ENCODE results near the gene MCFD2.

Gene MCFD2

DNA sequence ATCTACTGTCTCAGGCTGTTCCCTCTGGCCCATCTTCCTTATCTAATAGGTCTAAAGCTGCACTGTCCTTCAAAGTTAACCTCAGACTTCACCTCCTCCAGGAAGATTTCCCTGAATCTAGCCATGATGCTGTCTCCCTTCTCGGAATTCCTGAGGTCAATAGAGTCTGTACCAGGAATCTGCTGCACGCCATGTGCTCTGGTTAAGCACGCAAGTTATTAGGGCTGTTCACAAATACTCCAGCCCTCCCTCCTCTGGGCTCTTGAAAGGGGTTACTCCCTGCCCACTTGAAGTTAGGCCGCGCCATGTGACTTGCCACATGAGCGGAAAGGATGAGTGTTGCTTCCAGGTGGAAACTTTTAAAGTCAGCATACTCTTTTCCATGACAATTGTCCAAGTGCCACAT, 43.6 kb downstream of the MCFD2 start:
- DNase-seq: no peak

DNA sequence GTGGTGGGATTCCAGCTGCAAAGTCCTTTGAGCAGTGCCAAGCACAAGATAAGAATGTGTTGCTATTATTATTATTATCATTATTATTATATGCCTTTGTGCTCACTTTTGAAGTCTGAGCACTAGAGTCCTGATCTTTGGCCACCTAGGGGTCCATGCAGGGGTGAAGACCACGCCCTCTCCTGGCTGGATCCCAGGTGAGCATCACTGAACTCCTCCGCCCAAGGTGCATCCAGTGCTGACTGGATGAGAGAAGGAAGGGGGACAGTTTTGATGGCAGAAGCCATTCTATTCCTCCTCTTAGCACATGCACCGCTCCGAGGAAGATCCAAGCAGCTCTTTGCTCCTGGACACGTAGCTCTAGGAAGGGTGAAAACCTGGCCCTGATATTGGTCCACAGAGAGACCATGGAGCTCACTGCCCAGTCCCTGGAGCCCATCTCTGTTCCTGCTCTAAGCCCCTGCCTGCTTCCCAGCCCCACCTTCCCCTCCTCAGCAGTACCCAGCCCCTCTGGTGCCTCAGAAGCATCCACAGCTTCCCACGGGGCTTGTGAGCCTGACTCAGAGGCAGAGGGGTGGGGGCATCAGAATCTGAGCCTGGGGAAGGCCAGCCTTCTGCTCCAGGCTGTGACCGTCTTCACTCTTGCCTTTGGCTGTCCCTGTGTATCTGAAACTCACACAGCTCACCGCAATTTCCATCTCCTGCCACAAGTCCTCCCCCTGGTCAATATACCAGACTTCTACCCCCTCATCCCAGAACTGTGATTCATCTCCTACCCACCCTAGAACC, 45.4 kb downstream of the MCFD2 start:
- no peak for DNase-seq

DNA sequence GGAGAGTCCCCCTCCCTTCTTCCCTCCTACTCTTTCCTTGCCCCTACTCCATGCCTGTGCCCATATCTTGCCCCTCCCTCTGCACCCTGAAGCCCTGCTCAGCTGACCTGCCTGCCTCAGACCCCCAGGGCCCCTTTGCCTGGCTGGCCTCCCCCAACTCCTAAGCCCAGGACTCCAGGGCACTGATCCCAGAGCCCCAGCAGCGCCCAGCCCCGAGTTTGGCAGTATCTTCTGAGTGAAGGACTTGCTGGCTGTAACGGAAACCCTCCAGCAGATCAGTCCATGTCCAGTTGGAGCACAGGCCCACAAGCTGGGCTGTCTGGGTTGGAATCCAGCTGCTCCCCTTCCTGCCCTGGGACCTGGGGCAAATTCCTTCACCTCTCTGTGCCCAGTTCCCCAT, 46.0 kb downstream of the MCFD2 start:
- no peak for DNase-seq

DNA sequence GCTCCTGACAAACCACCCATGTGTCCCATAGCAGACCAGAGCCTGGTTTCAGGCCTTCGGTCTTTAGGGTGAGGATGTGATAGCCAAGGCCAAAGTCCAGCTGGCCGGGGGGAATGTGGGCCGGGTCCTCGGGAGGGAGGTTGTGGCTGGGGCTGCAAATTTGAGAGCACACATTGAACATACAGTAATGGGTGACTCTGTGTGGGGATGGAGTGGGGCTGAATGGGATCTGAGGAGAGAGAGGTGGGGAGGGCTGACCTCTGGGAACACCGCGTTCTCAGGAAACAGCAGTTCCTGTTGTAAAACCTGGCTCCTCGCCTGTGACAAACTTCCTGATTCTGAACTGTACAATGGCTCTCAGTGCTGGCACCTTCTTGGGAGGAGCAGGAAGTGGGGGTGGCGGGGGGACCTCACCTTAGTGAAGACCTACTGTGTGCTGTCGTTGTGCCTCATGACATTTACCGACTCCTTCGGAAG, 48.8 kb downstream of the MCFD2 start:
- no peak for DNase-seq

DNA sequence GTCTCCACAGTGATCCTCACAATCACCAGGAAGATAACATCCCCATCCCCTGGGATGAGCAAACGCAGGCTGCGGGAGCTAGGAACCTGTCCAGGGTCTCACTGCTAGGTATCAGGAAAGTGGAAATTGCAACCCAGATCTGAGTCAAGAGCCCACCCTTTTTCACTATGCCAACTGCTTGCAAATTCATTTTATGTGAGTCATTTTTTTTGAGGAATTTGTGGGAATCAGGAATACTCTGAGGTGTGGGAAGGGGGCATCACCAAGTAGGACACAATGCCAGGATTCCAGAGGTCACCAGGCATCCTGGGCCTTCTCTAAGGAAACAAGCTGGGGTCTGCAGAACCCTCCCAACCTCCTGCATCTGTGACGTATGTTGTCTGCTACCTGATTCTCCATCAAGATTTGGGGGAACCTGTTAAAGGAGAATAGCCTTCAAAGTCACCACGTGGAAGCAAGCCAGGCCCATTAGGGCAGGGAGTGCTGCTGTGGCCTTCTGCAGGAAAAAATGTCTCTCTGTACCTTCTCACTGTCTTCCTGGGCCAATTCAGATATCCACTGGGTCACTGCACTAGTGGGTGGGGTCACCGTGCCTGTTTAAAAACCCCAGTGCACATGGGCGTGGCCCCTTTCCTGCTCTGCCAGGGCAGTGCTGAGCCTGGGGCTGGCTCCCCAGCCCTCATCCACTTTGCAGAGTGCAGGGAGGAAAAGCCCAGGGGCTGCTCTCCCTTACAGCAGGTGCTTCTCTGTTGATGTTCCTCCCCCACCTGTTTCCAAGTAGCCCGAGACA, 50.2 kb downstream of the MCFD2 start:
- no peak for DNase-seq

DNA sequence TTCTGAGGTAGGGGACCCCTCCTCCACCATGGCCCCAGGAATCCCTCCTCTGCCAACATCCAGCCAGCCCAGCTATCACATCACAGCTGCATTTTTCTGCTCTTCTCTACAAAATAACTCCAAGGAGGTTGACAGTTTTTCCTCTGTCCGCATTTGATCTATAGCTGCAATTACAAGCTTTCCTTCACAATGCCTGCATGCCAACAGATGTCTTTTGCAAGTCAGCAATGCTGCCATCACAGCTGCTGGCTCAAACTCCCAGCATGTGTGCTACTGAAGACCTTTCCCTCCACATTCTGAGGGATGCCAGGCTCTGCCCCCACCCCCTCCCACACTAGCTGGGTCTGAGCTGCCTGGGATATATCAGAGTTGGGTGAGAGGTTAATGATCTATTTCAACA, 51.7 kb downstream of the MCFD2 start:
- no peak for DNase-seq

DNA sequence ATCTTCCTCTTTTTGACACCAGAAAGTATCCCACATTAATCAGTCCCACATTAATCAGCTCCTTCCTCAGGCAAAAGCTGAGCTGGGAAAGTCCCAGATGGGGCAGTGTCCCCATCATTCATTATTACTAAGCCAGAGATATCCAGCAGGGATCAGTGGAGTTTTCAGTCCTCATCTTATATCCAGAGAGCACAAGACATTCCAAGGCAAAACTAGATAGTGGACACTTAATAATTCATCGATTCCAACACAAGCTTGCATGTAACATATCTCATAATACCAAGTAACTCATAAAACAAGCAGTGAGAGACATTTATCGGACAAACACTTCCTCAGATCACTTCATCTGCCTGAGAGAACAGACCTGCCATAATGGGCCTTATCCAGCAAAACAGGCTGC, 53.1 kb downstream of the MCFD2 start:
- DNase-seq: no peak

DNA sequence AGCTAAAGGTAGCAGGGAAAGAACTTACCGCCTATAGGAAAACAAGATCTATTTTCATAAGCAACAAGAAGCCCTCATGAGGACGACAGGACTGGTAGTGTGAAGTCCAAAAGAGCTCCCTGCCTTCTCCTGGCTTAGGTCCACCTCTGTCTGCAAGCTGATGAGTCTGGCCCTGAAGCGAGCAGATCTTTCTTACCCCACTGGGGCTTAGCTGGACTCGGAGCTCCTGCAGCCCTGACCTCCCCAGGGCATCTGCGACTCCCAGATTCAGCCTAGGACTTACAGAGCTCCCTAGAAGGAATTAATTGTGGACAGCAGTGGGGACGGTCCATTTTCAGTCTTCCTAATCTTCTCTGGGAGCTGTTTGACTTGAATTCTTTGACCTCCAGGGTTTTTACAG, 53.7 kb downstream of the MCFD2 start:
- DNase-seq: no peak

DNA sequence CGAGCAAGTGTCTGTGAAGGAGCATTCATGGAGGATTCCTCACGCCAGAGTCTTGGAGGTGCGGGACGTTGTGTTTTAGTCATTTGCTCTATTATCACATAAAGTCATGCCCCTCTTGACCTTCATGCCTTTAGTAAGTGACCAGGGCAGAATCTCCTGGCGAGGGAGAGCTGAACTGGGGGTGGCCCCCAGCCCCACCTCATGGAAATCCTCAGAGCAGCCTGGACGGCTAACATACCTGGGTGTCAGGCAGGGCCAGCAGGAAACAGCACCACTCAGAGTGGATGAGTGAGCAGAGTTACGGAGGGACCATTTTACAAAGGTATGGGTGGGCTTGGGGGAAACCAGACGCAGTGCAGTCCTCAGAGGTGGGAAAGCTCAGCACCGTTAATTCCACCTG, 56.1 kb downstream of the MCFD2 start:
- no peak for DNase-seq

DNA sequence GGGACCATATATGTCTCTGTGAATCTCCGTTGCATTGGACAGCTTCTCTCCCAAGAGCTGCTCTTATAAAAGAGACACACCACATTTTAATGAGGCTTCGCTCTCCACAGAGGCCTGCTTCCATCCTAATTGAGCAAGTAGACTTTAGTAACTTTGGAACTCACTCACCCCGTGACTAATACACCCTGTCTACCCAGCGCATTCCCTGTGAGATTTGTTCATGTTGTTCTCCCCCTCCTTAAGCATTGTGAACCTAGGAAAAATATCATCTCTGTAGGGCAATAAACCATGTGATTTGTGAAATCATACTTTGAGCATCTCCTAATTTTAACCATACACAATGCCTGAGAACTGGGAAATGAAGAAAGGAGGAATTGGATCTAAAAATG, 56.9 kb downstream of the MCFD2 start:
- DNase-seq: no peak

DNA sequence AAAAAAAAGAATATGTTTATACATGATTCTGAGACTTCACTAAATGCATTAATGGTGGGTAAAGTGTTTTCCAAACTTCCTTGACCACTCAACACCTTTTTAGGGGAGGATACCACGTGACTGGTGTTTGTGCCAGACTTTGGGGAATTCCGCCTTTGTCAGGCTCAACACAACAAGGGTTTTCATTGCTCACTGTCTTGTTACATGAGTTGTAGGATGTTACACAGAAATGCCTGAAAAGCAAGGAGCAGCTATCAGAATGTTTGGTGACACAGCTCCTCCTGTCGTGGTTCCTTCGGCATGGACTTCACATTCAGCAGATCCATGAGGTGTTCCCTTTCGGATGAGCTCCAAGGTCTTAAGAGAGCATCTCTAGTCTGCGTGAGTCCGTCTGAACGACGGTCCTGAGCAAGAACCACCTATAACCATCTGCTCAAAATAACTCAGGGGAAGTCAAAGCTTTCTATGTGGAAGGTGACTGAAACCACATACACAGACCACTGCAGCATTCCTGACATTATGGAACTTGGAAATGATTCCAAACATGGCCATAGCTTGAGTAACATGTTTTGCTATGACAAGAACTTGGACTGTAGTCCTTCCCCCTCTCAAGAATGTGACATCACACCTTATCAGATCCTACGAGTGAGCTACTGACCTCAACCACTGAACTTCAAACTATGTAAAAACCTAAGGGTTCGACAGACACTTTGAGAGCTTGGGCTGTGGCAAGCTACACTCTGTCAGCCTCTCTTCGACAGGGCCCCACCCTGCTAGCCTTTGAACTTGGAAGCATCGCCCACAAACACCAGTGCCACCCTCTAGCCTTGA, 57.5 kb downstream of the MCFD2 start:
- DNase-seq: no peak

DNA sequence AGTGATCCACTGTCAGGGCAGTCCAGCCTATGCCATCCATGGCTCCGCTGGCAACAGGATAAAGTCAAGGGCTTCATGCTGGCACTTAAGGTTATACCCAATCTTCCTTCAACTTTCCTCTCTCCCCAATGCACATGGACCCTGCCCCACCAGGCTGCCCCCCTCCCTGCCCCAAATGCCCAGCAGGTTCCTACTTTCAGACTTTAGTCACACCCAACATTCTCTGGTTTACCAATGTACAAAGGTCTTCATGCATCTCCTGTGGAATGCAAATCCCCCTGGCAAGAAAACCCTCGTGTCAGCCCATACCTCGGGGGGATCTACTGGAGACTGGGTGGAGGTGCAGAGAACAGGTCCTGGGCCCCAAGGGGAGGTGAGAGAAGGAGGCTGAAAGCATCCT, 59.3 kb downstream of the MCFD2 start:
- no peak for DNase-seq

DNA sequence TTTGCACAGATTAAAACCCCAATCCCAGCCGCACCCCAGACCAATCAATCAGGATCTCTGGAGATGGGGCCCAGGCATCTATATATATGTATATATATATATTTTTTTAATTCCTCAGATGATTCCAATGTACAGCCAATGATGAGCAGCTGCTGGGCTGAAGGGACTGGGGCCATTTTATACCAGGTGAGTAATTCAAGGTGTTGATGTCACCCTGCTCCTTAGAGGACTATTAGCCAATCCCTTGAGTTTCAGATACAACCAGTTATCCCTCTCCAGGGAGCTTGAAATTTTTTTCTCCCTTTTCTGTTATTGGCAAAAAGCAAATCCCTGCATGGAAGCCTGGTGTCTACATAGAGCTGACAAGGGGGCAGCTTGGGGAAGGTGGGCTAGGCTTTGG, 59.8 kb downstream of the MCFD2 start:
- DNase-seq: no peak

DNA sequence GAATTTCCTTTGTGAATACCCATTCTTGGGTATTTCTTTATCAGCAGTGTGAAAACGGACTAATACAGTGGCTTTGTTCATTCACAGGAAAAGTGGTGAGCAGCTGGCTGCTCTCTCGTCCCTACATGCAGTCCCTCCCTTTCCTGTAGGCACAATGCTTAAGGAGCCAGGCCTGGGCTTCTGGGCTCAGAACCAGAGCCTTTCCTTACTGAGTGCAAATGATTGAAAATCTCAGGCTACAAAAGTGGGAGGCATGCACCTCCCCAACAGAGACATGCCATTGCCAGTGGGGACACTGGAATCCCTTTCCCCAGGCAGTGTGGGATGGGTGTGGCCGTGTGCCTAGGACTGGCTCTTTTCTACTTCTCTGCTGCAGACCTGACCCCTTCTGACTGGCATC, 61.3 kb downstream of the MCFD2 start:
- DNase-seq: no peak

DNA sequence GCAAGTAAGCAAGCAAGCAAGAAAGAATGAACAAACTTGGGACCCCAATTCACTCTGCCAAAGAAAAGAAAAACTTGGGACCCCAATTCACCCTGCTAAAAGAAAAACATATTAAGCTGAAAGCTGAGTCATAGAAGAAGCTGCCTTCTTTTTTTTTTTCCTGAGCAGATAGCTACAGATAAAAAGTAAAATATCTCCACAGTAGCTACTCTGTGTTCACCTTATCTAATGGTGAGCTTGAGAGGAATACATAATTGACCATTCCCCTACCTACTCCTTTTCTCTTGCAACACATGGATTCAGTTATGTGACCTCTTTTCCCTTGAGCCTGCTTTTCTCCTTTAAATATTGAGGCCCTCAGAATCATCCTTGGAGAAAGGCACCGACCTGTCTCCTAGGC, 63.0 kb downstream of the MCFD2 start:
- no peak for DNase-seq

DNA sequence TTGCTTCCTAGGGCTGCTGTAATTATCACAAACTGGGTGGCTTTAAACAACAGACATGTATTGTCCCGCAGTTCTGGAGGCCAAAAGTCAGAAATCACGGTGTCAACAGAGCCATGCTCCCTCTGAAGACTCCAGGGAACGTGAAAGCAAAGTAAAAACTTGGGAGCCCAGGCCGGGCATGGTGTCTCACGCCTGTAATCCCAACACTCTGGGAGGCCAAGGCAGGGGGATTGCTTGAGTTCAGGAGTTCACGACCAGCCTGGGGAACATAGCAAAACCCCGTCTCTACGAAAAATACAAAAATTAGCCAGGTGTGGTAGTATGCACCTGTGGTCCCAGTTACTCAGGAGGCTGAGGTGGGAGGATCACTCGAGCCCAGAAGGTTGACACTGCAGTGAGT, 63.5 kb downstream of the MCFD2 start:
- no peak for DNase-seq
